ENCODE results near the gene TBC1D1. TPM values are rescaled to one million over a fixed set of nuclear protein-coding genes. Genes with fewer than 3 reads are reported as not detected.

Gene TBC1D1
- total RNA-seq, 1 donor from 2014 or later, result 129 TPM

DNA sequence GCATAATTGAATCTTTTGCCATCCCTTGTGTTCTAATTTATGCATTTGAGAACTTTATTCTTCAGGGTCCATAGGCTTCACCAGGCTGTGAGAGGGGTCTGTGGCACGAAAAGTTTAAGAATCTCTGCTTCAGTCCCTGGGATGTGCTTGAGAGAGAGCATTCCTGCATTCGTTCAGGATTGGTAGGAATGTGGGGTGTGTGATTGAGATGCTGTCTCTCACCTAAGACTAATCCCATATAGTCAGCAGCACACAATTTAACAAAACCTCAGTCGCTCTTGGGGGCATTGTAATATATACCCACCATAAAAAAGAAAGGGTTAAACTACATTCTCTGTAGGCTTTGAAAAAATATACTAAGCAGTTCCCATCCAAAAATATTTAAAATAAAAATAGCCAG, 111.0 kb downstream of the TBC1D1 start:
- Histone ChIP-seq H3K36me3 (no peaks in the 10 kb centered on the region), H3K4me3 (no peak overlapping the region), H3K27ac (replicated peaks) (no peak overlapping the region), H3K9me3 (replicated peaks) (no peaks in the 10 kb centered on the region), H3K27me3 (ENCODE audit: low read depth) (no peaks in the 10 kb centered on the region), H3K4me1 (peaks cover 66% of the 10 kb centered on the region)
- intact Hi-C loops (cut with micrococcal nuclease), result no loop called here
- DNase-seq, result no peak
- TF ChIP-seq, protein P1, sequence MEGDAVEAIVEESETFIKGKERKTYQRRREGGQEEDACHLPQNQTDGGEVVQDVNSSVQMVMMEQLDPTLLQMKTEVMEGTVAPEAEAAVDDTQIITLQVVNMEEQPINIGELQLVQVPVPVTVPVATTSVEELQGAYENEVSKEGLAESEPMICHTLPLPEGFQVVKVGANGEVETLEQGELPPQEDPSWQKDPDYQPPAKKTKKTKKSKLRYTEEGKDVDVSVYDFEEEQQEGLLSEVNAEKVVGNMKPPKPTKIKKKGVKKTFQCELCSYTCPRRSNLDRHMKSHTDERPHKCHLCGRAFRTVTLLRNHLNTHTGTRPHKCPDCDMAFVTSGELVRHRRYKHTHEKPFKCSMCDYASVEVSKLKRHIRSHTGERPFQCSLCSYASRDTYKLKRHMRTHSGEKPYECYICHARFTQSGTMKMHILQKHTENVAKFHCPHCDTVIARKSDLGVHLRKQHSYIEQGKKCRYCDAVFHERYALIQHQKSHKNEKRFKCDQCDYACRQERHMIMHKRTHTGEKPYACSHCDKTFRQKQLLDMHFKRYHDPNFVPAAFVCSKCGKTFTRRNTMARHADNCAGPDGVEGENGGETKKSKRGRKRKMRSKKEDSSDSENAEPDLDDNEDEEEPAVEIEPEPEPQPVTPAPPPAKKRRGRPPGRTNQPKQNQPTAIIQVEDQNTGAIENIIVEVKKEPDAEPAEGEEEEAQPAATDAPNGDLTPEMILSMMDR (IDR thresholded peaks at IDR 0.05; ENCODE audit: borderline replicate concordance), result no peak

DNA sequence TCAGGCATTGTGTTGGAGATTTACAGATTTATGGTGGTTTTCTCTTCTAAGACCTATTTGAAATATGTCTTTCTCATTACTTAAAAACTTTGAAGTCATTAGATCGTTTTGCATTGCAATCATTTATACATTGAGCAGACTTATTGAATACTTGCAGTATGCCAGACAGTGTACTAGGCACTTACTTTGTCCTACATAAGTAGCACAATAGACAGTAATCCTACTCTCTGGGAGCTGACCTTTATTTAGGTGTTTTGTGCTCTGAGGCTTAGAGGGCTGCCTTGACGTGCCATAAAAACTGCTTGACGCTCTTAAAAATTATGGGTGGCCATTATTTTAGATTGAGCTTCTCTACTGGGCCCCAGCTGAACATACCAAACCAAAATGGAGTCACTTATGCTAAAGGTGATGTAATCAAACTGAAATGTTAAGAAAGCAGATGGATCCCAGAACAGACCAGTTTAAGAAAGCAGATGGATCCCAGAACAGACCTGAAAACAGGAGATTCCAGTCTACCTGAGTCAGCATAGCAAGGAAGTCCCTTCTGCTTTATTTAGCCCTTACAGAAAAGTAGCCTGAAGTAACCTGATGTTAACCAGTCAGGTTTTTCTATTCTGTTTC, 111.7 kb downstream of the TBC1D1 start:
- H3K27ac ChIP-seq (replicated peaks), result no peak overlapping the region
- no peak for DNase-seq
- no peaks in the 10 kb centered on the region for H3K36me3 ChIP-seq
- H3K27me3 ChIP-seq (ENCODE audit: low read depth), result no peaks in the 10 kb centered on the region
- intact Hi-C loops (cut with micrococcal nuclease), result no loop called here
- no peak overlapping the region for H3K4me3 ChIP-seq
- no peaks in the 10 kb centered on the region for H3K9me3 ChIP-seq (replicated peaks)
- TF ChIP-seq, protein P1 (IDR thresholded peaks at IDR 0.05; ENCODE audit: borderline replicate concordance), result no peak
- peaks cover 69% of the 10 kb centered on the region for H3K4me1 ChIP-seq

DNA sequence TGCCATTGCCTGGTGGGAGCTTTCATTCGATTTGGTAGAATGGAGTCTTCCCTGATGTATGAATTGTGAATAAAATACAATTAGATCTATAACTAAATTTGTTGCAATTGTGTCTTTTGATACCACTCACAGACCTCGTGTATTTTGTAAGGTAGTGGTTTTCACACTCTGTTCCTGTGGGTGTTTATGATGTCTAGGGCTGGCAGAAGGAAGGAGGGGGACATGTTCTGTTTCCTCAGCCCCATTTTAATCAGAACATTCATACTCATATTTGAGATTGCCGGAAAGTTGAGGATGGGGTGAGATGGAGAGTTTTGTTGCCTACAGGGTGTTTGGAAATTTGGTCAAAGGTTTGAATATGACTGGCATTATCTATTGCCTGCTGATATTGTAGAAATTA, 112.2 kb downstream of the TBC1D1 start:
- no peak for DNase-seq
- Histone ChIP-seq H3K4me3 (no peak overlapping the region), H3K27me3 (ENCODE audit: low read depth) (no peaks in the 10 kb centered on the region), H3K36me3 (no peaks in the 10 kb centered on the region), H3K4me1 (peaks cover 69% of the 10 kb centered on the region), H3K27ac (replicated peaks) (no peak overlapping the region), H3K9me3 (replicated peaks) (no peaks in the 10 kb centered on the region)
- TF ChIP-seq, protein P1 (IDR thresholded peaks at IDR 0.05; ENCODE audit: borderline replicate concordance), result no peak
- intact Hi-C loops (cut with micrococcal nuclease), result no loop called here

DNA sequence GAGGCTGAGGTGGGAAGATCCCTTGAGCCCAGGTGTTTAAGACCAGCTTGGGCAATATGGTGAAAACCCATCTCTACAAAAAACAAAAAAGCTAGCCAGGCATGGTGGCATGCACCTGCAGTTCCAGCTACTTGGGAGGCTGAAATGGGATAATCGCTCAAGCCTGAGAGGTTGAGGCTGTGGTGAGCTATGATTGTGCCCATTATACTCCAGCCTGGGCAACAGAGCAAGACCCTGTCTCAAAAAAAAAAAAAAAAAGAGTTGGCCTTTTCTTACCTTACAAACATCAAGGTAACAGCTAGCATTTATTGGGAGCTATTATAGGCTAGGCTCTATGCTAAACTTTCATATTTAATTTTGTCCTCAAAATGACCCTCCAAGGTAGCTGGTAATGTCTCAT, 112.7 kb downstream of the TBC1D1 start:
- TF ChIP-seq, protein P1 (IDR thresholded peaks at IDR 0.05; ENCODE audit: borderline replicate concordance), result no peak

DNA sequence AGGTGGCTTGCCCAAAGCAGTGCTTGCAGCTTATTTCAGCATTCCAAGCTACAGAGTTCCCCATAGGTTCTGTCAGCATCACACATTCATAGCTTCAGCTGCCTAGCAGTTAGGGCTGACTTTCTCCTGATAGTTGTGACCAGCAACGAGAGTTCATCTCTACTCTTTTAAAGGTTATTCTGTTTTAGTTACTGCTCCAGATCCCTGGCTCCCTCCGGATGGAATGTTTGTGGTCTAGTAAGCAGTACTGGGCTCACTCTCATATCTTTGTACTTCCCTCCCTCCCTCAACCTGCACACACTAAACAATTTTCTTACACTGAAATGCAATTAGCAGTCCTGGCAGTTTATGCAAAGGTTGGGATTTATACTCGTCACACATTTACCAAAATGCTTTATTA, 113.2 kb downstream of the TBC1D1 start:
- no peak for DNase-seq
- no peaks in the 10 kb centered on the region for H3K36me3 ChIP-seq

More for the DNA sequence above, 112.7 kb downstream of the TBC1D1 start:
- Histone ChIP-seq H3K4me1 (peaks cover 69% of the 10 kb centered on the region), H3K27me3 (ENCODE audit: low read depth) (no peaks in the 10 kb centered on the region), H3K4me3 (no peak overlapping the region), H3K9me3 (replicated peaks) (no peaks in the 10 kb centered on the region), H3K36me3 (no peaks in the 10 kb centered on the region), H3K27ac (replicated peaks) (no peak overlapping the region)
- DNase-seq, result no peak
- intact Hi-C loops (cut with micrococcal nuclease), result no loop called here

More for the DNA sequence above, 113.2 kb downstream of the TBC1D1 start:
- TF ChIP-seq, protein P1 (IDR thresholded peaks at IDR 0.05; ENCODE audit: borderline replicate concordance), result no peak
- Histone ChIP-seq H3K4me1 (peaks cover 72% of the 10 kb centered on the region), H3K9me3 (replicated peaks) (no peaks in the 10 kb centered on the region), H3K4me3 (no peak overlapping the region), H3K27me3 (ENCODE audit: low read depth) (no peaks in the 10 kb centered on the region), H3K27ac (replicated peaks) (no peak overlapping the region)
- intact Hi-C loops (cut with micrococcal nuclease), result no loop called here
